NT2/D1 (cell line): ENCODE measurements around the gene AGRN.
"Not testable (repeated sequence)": the region's sequence is repeated elsewhere in the genome, so short reads cannot be mapped to it uniquely, and the experiment has no call there.

Experiments used
- SUZ12 ChIP-seq: IDR thresholded peaks from 2 replicates; pipeline ENCODE4 v1.6.1; 2011; ENCODE audit not compliant: insufficient read length, insufficient read depth; ENCODE audit errors: extremely low read depth
- YY1 ChIP-seq: IDR thresholded peaks from 2 replicates; pipeline ENCODE4 v1.6.1; 2011; ENCODE audit not compliant: insufficient read length, insufficient read depth
- ZNF274 ChIP-seq: IDR thresholded peaks from 2 replicates; pipeline ENCODE4 v1.6.1; 2011; ENCODE audit warnings: mild to moderate bottlenecking, low read depth, low read length

DNA sequence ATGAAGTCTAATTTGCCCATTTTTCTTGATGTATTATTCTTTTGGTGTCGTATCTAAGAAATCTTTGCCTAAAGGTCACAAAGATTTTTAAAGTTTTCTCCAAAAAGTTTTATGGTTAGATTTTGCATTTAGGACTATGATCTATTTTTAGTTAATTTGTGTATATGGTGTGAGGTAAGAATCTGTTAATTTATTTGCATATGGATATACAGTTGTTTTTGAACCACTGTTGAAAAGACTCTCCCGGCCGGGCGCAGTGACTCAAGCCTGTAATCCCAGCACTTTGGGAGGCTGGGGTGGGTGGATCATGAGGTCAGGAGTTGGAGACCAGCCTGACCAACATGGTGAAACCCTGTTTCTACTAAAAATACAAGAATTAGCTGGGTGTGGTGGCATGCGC lies 31.9 kb upstream of the AGRN start:
- TF ChIP-seq SUZ12, YY1, ZNF274: not testable (repeated sequence)
